NCI-H526 treated with DMSO at 0.1 percent for 48 hours (cell line): ENCODE results near the gene EHBP1.
"Not testable (repeated sequence)": the region's sequence is repeated elsewhere in the genome, so short reads cannot be mapped to it uniquely, and the experiment has no call there.

Experiments
- DNase-seq: peaks from one replicate; lab custom pipeline; 2025; lab: John Stamatoyannopoulos, UW

The EHBP1 gene

DNA sequence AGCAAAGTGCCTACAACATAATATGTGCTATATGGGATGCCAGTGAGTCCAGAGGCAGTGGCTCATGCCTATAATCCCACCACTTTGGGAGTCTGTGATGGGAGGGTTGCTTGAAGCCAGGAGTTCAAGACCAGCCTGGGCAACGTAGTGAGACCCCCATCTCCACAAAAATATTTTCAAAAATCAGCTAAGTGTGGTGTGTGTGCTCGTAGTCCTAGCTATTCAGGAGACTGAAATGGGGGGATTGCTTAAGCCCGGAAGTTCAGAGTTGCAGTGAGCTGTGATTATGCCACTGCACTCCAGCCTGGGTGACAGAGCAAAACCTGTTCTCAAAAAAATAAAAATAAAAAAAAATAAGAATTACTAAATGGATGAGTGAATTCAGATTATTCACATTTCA is 368.5 kb downstream of the EHBP1 start:
- no peak for DNase-seq

DNA sequence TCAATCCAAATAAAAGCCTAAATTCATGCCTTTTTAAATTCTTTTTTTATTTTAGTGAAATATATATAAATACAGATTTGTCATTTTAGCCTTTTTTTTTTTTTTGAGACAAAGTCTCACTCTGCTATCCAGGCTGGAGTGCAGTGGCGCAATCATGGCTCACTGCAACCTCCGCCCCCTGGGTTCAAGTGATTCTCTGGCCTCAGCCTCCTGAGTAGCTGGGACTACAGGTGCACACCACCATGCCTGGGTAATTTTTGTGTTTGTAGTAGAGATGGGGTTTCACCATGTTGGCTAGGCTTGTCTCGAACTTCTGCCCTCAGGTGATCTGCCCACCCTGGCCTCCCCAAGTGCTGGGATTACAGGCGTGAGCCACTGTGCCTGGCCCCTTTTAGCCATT is 368.9 kb downstream of the EHBP1 start:
- not testable (repeated sequence) for DNase-seq

DNA sequence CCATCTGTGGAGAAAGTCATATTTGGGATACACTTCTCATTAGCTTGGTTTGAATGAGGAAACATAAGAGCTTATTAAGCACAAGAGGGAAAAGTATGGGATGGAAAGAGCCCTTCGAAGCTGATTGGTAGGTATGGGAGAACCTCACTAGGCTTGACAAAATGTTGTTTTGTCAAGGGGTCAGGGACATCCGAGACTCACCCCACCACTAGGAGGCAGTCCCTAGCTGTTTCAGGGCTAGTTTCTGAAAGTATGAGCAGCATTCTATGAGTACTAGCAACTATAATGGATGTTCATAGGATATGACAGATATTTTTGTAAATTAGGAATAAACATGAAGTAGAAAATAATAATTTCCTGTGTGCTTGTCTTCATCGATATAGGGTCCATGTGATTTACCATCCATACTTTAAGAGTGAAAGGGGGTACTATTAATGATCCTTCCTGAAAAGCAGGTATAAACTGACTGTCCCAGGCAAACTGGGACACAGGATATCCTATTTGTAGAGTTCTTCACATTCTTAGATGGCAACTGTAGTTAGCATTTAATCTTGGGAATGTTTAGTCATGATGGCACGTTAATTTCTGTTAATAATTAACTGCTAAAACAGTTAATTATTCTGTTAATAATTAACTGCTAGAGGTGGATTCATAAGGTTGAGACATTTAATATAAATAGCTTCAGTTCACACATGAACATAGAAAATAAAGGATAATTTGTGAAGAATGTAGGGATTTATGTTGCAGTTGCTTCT is 373.5 kb downstream of the EHBP1 start:
- no peak for DNase-seq

DNA sequence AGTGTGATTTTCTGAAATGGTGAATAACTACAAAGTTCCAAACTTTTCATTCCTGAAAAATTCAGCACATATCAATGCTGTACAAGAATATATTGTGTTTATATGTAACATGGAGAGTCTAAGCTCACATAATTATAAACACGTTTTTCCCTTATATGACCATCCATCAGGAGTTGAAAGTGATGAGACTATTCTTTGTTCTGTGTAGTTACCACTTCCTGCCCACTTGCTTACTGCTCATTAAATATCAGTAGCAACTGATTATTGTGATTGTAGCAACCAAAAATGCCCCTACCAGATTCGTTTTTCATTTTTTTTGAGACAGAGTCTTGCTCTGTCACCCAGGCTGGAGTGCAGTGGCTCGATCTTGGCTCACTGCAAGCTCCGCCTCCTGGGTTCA is 375.9 kb downstream of the EHBP1 start:
- no peak for DNase-seq

DNA sequence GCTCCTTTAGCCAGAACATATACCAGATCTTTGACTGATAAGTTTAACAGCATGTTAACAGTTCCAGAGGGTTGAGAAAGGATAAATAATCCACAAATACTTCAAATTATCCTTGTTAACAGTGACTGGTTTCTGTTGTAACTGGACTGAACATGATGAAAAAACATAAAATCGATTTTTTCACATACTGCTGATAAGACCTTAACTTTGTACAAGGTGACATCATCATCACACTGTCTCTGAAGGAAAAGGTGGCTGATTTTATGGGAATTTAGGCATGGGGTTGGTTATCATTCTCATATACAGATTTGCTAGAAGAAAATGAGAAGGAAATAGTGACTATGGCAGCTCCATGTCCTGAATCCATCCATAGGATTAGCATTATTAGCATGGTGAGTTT is 381.2 kb downstream of the EHBP1 start:
- DNase-seq, result no peak

DNA sequence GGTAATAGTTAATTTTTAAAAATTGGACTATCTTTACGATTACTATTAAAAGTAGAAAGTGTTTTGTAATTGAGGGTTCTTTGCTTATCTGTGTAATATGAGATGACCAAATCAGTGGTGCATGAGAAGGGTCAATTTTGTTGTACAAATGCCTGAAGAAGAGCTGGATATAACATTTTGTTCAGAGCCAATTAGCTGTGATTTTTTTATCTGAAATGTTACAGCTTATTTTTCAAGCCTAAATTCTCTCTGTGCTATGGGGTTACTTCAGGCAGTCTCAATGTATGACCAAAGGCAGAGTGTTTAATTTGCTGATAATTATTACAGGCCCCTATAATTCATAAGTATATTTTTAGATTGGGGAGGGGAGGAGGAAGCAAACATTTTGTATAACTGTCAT is 386.9 kb downstream of the EHBP1 start:
- DNase-seq, result no peak

DNA sequence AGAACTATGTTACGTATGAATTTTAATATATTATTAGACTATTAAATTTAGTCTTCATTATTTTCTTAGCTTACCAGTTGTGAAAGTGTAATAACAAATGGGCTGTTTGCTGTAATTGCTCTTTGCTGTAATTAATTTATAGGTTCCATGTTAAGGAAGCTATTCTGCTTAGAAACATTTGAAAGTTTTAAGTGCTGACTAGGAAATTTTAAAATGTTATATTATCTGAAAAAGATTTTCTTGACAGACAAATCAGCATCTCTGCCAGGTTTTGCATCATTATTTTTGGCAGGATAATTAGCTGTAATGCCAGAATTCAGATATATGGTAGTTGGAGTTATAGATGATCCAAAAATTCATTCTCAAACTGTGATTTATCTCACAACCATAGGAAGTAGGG is 387.3 kb downstream of the EHBP1 start:
- DNase-seq, result no peak

- no peak for DNase-seq
Measured at GRCh38 chr2:63093502-63093901, 388.0 kb downstream of the EHBP1 start.
